Endothelial cell of coronary artery (primary cell): Measurements from ENCODE around the gene LRRC4B. TPM values are rescaled to one million over a fixed set of nuclear protein-coding genes. Genes with fewer than 3 reads are reported as not detected.

Experiments
- total RNA-seq: library from RNA; depleted of rRNA; stranded (reverse); fragments of >200 nt; gene quantifications from 2 replicates; pipeline ENCODE4 v1.2.3, GENCODE V29; 2014

The LRRC4B gene, protein sequence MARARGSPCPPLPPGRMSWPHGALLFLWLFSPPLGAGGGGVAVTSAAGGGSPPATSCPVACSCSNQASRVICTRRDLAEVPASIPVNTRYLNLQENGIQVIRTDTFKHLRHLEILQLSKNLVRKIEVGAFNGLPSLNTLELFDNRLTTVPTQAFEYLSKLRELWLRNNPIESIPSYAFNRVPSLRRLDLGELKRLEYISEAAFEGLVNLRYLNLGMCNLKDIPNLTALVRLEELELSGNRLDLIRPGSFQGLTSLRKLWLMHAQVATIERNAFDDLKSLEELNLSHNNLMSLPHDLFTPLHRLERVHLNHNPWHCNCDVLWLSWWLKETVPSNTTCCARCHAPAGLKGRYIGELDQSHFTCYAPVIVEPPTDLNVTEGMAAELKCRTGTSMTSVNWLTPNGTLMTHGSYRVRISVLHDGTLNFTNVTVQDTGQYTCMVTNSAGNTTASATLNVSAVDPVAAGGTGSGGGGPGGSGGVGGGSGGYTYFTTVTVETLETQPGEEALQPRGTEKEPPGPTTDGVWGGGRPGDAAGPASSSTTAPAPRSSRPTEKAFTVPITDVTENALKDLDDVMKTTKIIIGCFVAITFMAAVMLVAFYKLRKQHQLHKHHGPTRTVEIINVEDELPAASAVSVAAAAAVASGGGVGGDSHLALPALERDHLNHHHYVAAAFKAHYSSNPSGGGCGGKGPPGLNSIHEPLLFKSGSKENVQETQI
- total RNA-seq = 0.09 and 0.63 TPM in 2 replicates

DNA sequence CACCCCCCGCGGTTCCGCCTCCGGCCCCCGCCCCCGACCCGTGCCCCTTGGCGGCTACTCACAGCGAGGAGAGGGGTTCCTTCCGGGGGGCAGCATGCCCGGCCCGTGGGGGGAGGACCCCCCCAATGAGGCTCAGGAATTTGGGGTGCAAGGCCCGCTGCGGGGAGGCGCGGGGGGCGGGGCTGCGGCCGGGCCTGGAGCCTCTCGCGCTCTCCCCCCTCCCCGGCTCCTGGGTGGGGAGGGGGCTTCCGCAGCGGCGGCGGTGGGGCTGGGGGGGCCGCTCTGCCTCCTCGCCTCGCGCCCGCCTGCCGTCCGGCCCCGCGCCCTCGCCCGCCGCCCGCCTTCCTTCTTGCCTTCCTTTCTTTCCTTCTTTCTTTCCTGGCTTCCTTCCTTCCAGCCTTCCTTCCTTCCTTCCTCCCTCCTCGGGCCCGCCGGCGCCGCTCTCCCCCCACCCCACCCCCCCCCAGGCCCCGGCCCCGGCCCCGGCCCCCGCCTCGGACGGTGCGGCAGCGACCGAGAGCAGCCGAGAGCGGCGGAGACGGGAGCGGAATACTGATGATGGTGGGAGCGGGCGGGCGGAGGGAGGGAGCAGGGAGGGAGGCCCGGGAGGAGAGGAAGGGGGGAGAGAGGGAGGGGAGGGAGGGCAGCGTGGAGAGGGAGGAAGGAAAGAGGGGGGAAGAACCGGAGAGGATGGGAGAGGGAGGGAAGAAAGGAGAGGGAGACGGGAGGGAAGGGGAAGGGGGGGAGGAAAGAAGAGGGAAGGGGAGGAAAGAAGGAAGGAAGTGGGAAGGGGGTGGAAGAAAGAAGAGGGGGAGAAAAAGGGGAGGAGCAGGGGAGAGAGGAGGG, at the start of gene LRRC4B:
TSS of gene LRRC4B (minus strand) at position 554 of the 846 bp plus-strand sequence. CDS start 19,597 bp downstream, outside the sequence.

DNA sequence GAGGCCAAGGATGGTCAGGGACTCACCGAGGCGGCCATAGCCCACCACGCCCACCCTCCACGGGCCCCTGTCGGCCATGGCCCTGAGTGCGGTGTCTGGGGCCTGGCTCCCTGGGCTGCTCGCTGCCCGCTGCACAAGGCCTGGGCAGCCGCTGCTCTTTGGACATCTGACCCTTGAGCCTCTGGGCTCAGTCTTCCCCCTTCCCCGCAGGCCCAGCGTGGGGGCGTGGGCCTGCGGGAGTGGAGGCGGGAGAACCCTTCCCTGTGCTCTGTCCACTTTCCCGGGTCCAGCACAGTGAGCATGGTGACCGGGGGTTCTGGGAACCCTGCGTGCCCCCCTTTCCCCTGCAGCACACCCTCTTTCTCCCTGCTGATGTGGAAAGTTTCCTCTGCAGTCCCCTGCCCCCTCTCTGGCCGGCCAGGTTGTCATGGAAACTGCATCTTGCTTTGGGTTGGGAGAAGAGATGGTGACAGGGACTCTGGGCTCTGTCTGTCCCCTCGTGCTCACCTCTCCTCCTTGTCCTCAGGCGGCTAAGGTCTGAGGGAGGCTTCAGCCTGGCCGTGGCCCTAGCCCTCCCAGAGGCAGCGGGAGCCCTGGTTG, 54.4 kb downstream of the LRRC4B start, which contains the start of gene ASPDH:
TSS of gene ASPDH (minus strand) at position 168 of the 600 bp plus-strand sequence. CDS start at position 78, 90 bp downstream.

DNA sequence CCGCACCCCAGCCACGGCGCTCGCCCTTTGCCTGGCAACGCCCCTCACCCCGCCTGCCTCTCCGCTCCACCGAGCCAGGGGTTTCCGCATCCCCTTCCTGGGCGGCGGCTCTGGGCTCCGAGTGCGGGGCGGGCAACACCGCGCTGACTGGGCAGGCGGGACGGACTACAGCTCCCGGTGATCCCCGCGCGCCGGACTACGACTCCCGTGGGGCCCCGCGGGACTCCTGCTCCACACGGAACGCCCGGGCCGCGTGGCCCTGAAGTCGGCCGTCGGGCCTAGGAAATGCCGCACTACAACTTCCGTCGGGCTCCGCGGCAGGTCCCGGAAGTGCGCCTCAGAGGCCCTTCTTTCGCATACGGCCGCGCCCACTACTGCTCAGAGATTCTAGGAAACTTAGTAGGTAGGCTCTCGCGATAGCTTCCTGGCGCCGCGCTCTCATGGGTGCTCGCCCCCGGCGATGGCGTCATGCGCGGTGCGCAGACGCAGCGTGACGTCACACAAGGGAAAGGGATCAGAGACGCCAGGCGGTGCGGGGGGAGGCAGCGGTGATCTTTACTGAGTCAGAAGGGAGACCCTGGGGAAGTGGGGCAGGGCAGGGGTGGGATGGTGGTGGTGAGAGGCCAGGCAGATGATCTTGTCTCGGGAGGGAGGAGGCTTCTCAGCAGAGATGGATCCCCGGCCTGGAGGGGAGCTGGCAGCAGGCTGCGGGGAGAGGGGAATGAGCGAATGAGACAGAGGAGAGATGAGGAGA, 57.0 kb downstream of the LRRC4B start, which contains the start of gene JOSD2:
TSS of gene JOSD2 (minus strand) at position 123 of the 754 bp plus-strand sequence. CDS start 760 bp downstream, outside the sequence.

DNA sequence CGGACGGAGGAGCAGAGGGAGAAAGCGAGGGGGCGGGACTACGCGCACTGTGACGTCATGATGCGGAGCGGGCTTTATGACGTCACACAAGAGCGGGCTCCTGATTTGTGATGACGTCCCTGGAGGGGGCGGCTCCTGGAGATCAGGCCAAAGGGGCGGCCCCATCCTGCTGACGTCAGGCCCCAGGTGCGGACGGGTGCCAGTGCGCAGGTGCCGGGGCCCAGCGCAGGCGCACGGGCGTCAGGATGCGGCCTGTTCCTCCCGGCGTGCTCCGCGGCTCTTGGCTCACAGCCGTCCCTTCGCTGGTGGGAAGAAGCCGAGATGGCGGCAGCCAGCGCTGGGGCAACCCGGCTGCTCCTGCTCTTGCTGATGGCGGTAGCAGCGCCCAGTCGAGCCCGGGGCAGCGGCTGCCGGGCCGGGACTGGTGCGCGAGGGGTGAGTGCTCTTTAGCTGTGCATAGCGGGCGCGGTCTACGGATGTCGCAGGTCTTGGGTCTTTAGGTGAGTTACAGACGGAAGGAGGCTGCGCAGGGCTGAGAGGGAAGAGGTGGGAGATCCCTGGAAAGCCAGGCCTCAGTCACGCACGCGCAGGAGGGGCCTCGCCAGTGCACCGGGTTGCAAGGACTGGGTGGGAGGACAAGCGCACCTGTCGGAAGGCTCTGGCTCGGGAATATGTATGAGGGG, 91.9 kb downstream of the LRRC4B start, which contains the start of the genes EMC10 and GARIN5A:
TSS of gene EMC10 (plus strand) at position 284 of the 683 bp plus-strand sequence. CDS start at position 322, 38 bp downstream.
TSS of gene GARIN5A (minus strand) at position 625 of the 683 bp plus-strand sequence. CDS start at position 165, 460 bp downstream.

Other genes with a start within 250 kb of the LRRC4B start
- gene KCNC3, start 239.1 kb downstream of the LRRC4B start, total RNA-seq = 0.09 and 0.19 TPM in 2 replicates
- 0.09 TPM in 1 of 2 replicates, not detected in the other for gene NAPSA, start 202.8 kb downstream of the LRRC4B start, total RNA-seq
- gene NR1H2, start 192.0 kb downstream of the LRRC4B start, total RNA-seq = 45.4 and 67.3 TPM in 2 replicates
- gene POLD1, start 184.1 kb downstream of the LRRC4B start, total RNA-seq = 70.6 and 78.3 TPM in 2 replicates
- gene SPIB, start 149.5 kb downstream of the LRRC4B start, total RNA-seq = 0.09 TPM in 1 of 2 replicates, not detected in the other
- not detected in 2 replicates for gene MYBPC2, start 135.5 kb downstream of the LRRC4B start, total RNA-seq
- gene EMC10, start 91.9 kb downstream of the LRRC4B start, total RNA-seq = 51.4 and 53.8 TPM in 2 replicates
- 0.19 TPM in 1 of 2 replicates, not detected in the other for gene GARIN5A, start 91.6 kb downstream of the LRRC4B start, total RNA-seq
- gene JOSD2, start 57.2 kb downstream of the LRRC4B start, total RNA-seq = 28.2 and 30.9 TPM in 2 replicates
- not detected in 2 replicates for gene ASPDH, start 54.5 kb downstream of the LRRC4B start, total RNA-seq
- gene SYT3, start 71.4 kb upstream of the LRRC4B start, total RNA-seq = 0.18 and 0.38 TPM in 2 replicates
- 0.56 and 1.2 TPM in 2 replicates for gene C19orf81, start 81.0 kb upstream of the LRRC4B start, total RNA-seq
- gene SHANK1, start 151.4 kb upstream of the LRRC4B start, total RNA-seq = 1.0 and 1.9 TPM in 2 replicates
- gene CLEC11A, start 154.9 kb upstream of the LRRC4B start, total RNA-seq = 17.5 and 22.1 TPM in 2 replicates
- not detected in 2 replicates for gene GPR32, start 202.0 kb upstream of the LRRC4B start, total RNA-seq
- gene ACP4, start 222.0 kb upstream of the LRRC4B start, total RNA-seq = not detected in 2 replicates